C4-2B (cell line): ENCODE measurements around the gene UGCG.

ENCODE experiments used
- CTCF ChIP-seq: fragments of 450-650 bp; conservative IDR thresholded peaks from 2 replicates; pipeline ENCODE4 v1.5.1; 2017; ENCODE audit warnings: mild to moderate bottlenecking
- ZFX ChIP-seq: fragments of 450-650 bp; IDR thresholded peaks from 2 replicates; pipeline ENCODE4 v1.6.1; 2017

GRCh38 chr9:111853450-111853827, 43.2 kb upstream of the UGCG start:
- TF ChIP-seq CTCF: no peak
- no peak for TF ChIP-seq ZFX
